ENCODE data around the gene EML1.

The EML1 gene

GRCh38 chr14:99769799-99770198 is 23.4 kb upstream of the EML1 start:
- Histone ChIP-seq H3K27me3 (no peaks in the 10 kb centered on the region), H3K4me2 (0 out of 22 replicates have a peak overlapping the region, but pooled peaks of 2 of the 11 experiments have one; percentile 66 to 78), H4K20me1 (no peaks in the 10 kb centered on the region), H3K4me1 (peaks cover 13 to 49% (median 34%) of the 10 kb centered on the region in 10 experiments), H3K9ac (no peak overlapping the region), H3K27ac (no peak overlapping the region), H3K4me3 (no peak overlapping the region), H3K9me3 (replicated peaks in 1 of 11) (peaks cover 0 to 8% (median 0%) of the 10 kb centered on the region in 11 experiments; a peak in 1 of 22 replicates), H3K36me3 (no peaks in the 10 kb centered on the region)
- TF ChIP-seq Cebpa-rat (IDR thresholded peaks at IDR 0.05) = no peak

GRCh38 chr14:99772371-99773283 is 20.6 kb upstream of the EML1 start:
- H3K36me3 ChIP-seq = no peaks in the 10 kb centered on the region
- peaks cover 0 to 5% (median 0%) of the 10 kb centered on the region in 11 experiments; a peak in 1 of 22 replicates for H4K20me1 ChIP-seq
- no peak overlapping the region; a peak in 1 of 22 replicates for H3K27ac ChIP-seq
- H3K27me3 ChIP-seq = no peaks in the 10 kb centered on the region
- H3K9ac ChIP-seq = no peak overlapping the region
- peaks cover 0 to 8% (median 0%) of the 10 kb centered on the region in 11 experiments; a peak in 1 of 22 replicates for H3K9me3 ChIP-seq (replicated peaks in 1 of 11)
- H3K4me1 ChIP-seq = peaks cover 20 to 60% (median 46%) of the 10 kb centered on the region in 10 experiments
- no peak overlapping the region for H3K4me2 ChIP-seq
- peak in 1 of 11 experiments; percentile 33; a peak in 1 of 22 replicates for TF ChIP-seq Cebpa-rat (IDR thresholded peaks at IDR 0.05)
- no peak overlapping the region for H3K4me3 ChIP-seq

- H4K20me1 ChIP-seq = peaks cover 0 to 5% (median 0%) of the 10 kb centered on the region in 11 experiments; a peak in 1 of 22 replicates
- peak overlapping the region in 5 of 11 experiments; percentile 2 to 43 (median 32); a peak in 9 of 22 replicates for H3K27ac ChIP-seq
- H3K4me2 ChIP-seq = peak overlapping the region; percentile 60 to 80 (median 68)
- no peak for TF ChIP-seq Cebpa-rat (IDR thresholded peaks at IDR 0.05)
- peaks cover 0 to 14% (median 7%) of the 10 kb centered on the region in 11 experiments; a peak in 13 of 22 replicates for H3K9me3 ChIP-seq (replicated peaks in 1 of 11)
- peak overlapping the region in 1 of 11 experiments; percentile 16; a peak in 1 of 22 replicates for H3K9ac ChIP-seq
- H3K4me1 ChIP-seq = peaks cover 20 to 50% (median 36%) of the 10 kb centered on the region in 10 experiments
- H3K36me3 ChIP-seq = no peaks in the 10 kb centered on the region
- H3K4me3 ChIP-seq = no peak overlapping the region
- H3K27me3 ChIP-seq = no peaks in the 10 kb centered on the region
Measured at GRCh38 chr14:99773521-99774497, 19.4 kb upstream of the EML1 start.

- peak overlapping the region in 4 of 11 experiments; percentile 16 to 43 (median 33); a peak in 9 of 22 replicates for H3K27ac ChIP-seq
- TF ChIP-seq Cebpa-rat (IDR thresholded peaks at IDR 0.05) = no peak
- no peaks in the 10 kb centered on the region for H3K27me3 ChIP-seq
- H3K9me3 ChIP-seq (replicated peaks in 1 of 11) = peaks cover 0 to 23% (median 16%) of the 10 kb centered on the region in 11 experiments; a peak in 20 of 22 replicates
- H3K9ac ChIP-seq = peak overlapping the region in 2 of 11 experiments; percentile 1 to 16; a peak in 1 of 22 replicates
- H4K20me1 ChIP-seq = peaks cover 0 to 5% (median 0%) of the 10 kb centered on the region in 11 experiments; a peak in 1 of 22 replicates
- no peak overlapping the region for H3K4me3 ChIP-seq
- peak overlapping the region; percentile 60 to 80 (median 68) for H3K4me2 ChIP-seq
- no peaks in the 10 kb centered on the region for H3K36me3 ChIP-seq
- H3K4me1 ChIP-seq = peaks cover 20 to 42% (median 30%) of the 10 kb centered on the region in 10 experiments
Measured at GRCh38 chr14:99774556-99775307, 18.5 kb upstream of the EML1 start.

GRCh38 chr14:99775351-99775750 is 17.9 kb upstream of the EML1 start:
- 0 out of 22 replicates have a peak overlapping the region, but pooled peaks of 1 of the 11 experiments have one; percentile 1 for H3K9ac ChIP-seq
- H4K20me1 ChIP-seq = peaks cover 0 to 5% (median 0%) of the 10 kb centered on the region in 11 experiments; a peak in 1 of 22 replicates
- H3K9me3 ChIP-seq (replicated peaks in 1 of 11) = peaks cover 0 to 24% (median 21%) of the 10 kb centered on the region in 11 experiments; a peak in 20 of 22 replicates
- H3K4me1 ChIP-seq = peaks cover 20 to 40% (median 30%) of the 10 kb centered on the region in 10 experiments
- no peaks in the 10 kb centered on the region for H3K36me3 ChIP-seq
- H3K27ac ChIP-seq = peak overlapping the region in 1 of 11 experiments; percentile 6; a peak in 1 of 22 replicates
- no peak for TF ChIP-seq Cebpa-rat (IDR thresholded peaks at IDR 0.05)
- no peaks in the 10 kb centered on the region for H3K27me3 ChIP-seq
- peak overlapping the region in 10 of 11 experiments; percentile 15 to 80 (median 68); a peak in 18 of 22 replicates for H3K4me2 ChIP-seq
- no peak overlapping the region for H3K4me3 ChIP-seq

GRCh38 chr14:99777951-99778350 is 15.3 kb upstream of the EML1 start:
- no peak for TF ChIP-seq Cebpa-rat (IDR thresholded peaks at IDR 0.05)
- H3K9ac ChIP-seq = no peak overlapping the region
- H3K36me3 ChIP-seq = no peaks in the 10 kb centered on the region
- H3K4me2 ChIP-seq = peak overlapping the region in 4 of 11 experiments; percentile 14 to 26 (median 14); a peak in 3 of 22 replicates
- peaks cover 0 to 5% (median 0%) of the 10 kb centered on the region in 11 experiments; a peak in 1 of 22 replicates for H4K20me1 ChIP-seq
- peaks cover 20 to 35% (median 30%) of the 10 kb centered on the region in 10 experiments for H3K4me1 ChIP-seq
- H3K27ac ChIP-seq = no peak overlapping the region
- no peaks in the 10 kb centered on the region for H3K27me3 ChIP-seq
- H3K9me3 ChIP-seq (replicated peaks in 1 of 11) = peaks cover 0 to 27% (median 20%) of the 10 kb centered on the region in 11 experiments; a peak in 20 of 22 replicates
- H3K4me3 ChIP-seq = no peak overlapping the region

GRCh38 chr14:99779751-99780150 is 13.5 kb upstream of the EML1 start:
- H3K4me3 ChIP-seq = no peak overlapping the region
- TF ChIP-seq Cebpa-rat (IDR thresholded peaks at IDR 0.05) = no peak

More at GRCh38 chr14:99779751-99780150, 13.5 kb upstream of the EML1 start:
- Histone ChIP-seq H3K9me3 (replicated peaks in 1 of 11) (peaks cover 0 to 27% (median 20%) of the 10 kb centered on the region in 11 experiments; a peak in 20 of 22 replicates), H4K20me1 (peaks cover 0 to 5% (median 0%) of the 10 kb centered on the region in 11 experiments; a peak in 1 of 22 replicates), H3K4me1 (peaks cover 7 to 30% (median 16%) of the 10 kb centered on the region in 10 experiments), H3K4me2 (no peak overlapping the region), H3K9ac (no peak overlapping the region), H3K36me3 (no peaks in the 10 kb centered on the region), H3K27me3 (no peaks in the 10 kb centered on the region), H3K27ac (no peak overlapping the region)
